Esophagus squamous epithelium (tissue), 4 donors: Measurements from ENCODE around the gene CCR9.

Source experiments
- POLR2A ChIP-seq, 4 donors: fragments of 450-650 bp; IDR thresholded peaks; one replicate each; pipeline ENCODE4 v1.6.1; 2017; ENCODE audit warnings: antibody characterized with exemption in 4 of 4, mild to moderate bottlenecking in 4 of 4, moderate library complexity in 3 of 4
- TF ChIP-seq, protein P1 (sequence below), 6 experiments: fragments of 450-650 bp in 4 of 6; fragments of 200-600 bp in 2 of 6; sonication (generic) in 2 of 6; IDR thresholded peaks; one replicate each; pipeline ENCODE4 v1.5.1; 2016 to 2019; ENCODE audit warnings: antibody characterized with exemption in 6 of 6, mild to moderate bottlenecking in 4 of 6, moderate library complexity in 4 of 6

DNA sequence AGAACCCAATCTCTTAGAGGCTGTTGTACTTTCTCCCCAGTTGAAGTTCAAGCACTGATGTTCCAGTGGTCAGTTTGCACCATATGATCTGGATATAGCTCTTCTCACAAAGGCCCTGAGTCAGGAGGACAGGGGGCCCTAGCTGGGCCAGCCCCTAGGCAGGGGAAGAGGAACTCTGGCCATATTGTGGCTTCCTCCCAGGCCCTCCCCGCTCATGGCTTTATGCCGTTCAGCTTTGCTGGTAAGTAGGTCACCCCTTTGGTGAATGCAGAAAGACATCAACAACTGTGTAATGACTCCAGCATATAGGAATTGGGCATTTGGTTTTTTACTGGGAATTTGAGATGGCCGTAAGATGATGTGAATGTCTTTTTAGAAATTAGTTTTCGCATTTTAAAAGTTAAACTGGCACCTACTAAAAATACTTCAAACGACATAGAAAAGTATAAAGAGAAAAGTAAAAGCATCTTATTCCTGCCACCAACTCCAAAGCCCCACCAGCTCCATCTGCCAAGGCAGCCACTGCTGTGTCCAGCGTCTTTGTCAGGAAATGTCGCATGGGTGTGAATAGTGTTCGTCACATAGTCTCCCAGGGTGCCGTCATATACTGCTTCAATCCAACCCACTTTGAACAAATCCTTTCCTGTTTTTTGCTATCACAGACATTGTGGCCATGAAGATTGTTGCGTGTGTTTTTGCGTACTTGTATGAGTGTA, 25.3 kb downstream of the CCR9 start:
- TF ChIP-seq POLR2A (IDR thresholded peaks at IDR 0.05): no peak
- TF ChIP-seq, protein P1, sequence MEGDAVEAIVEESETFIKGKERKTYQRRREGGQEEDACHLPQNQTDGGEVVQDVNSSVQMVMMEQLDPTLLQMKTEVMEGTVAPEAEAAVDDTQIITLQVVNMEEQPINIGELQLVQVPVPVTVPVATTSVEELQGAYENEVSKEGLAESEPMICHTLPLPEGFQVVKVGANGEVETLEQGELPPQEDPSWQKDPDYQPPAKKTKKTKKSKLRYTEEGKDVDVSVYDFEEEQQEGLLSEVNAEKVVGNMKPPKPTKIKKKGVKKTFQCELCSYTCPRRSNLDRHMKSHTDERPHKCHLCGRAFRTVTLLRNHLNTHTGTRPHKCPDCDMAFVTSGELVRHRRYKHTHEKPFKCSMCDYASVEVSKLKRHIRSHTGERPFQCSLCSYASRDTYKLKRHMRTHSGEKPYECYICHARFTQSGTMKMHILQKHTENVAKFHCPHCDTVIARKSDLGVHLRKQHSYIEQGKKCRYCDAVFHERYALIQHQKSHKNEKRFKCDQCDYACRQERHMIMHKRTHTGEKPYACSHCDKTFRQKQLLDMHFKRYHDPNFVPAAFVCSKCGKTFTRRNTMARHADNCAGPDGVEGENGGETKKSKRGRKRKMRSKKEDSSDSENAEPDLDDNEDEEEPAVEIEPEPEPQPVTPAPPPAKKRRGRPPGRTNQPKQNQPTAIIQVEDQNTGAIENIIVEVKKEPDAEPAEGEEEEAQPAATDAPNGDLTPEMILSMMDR (IDR thresholded peaks at IDR 0.05): no peak
